ENCODE measurements around the gene CACNG5.

CACNG5 gene

DNA sequence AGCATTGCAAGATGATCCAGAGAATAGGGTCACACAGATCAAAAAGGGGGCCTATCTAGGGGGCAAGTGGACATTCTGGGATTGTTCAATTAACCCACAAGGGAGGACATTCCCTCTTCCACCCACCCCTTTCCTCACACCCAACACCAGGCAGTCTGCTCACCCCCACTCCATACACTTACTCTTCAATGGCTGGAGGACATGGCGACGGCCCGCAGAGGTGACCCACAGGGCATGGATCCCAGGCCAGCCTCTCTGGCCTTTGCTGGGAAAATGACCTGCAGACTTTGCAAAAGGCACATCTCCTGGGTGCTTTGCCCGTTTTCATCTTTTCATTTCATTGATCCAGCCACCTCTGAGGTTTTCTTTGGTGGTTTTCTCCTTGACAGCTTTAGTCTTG lies 1.7 kb upstream of the CACNG5 start:
- H3K27me3 Mint-ChIP-seq (ENCODE audit: low read depth) = peaks cover 68% of the 10 kb centered on the region
- H3K27ac Mint-ChIP-seq = no peak overlapping the region
- H3K9me3 Mint-ChIP-seq = no peaks in the 10 kb centered on the region
- no peak for DNase-seq (ENCODE audit: low spot score)
- H3K36me3 Mint-ChIP-seq (ENCODE audit: low read depth) = no peaks in the 10 kb centered on the region
- no peaks in the 10 kb centered on the region for H3K4me1 Mint-ChIP-seq (ENCODE audit: low read depth)
- no peak overlapping the region for H3K4me3 Mint-ChIP-seq

DNA sequence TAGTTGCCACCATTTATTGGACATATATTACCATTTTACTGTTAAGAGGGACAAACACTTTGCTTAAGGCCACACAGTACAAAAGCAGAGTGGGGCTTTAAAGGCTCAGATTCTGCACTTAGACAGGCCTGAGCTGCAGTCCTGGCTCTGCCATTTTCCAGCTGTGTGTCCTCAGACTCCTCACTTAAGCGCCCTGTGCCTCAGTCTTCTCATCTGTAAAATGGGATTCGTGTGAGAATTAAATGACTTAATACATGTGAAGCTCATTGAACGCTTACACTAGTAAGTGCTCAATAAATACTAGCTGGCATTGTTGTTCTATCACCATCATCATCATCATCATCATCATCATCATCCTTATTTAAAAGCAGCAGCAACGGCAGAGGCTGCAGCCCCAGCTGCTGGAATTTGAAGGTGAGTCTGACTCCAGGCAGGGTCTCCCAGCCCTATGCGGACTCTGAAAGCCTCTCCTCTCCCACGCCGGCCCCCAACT lies 445 bp upstream of the CACNG5 start:
- Mint-ChIP-seq H3K9me3 (no peaks in the 10 kb centered on the region), H3K27ac (no peak overlapping the region), H3K4me1 (ENCODE audit: low read depth) (no peaks in the 10 kb centered on the region), H3K4me3 (no peak overlapping the region), H3K27me3 (ENCODE audit: low read depth) (peaks cover 59% of the 10 kb centered on the region), H3K36me3 (ENCODE audit: low read depth) (no peaks in the 10 kb centered on the region)
- no peak for DNase-seq (ENCODE audit: low spot score)

DNA sequence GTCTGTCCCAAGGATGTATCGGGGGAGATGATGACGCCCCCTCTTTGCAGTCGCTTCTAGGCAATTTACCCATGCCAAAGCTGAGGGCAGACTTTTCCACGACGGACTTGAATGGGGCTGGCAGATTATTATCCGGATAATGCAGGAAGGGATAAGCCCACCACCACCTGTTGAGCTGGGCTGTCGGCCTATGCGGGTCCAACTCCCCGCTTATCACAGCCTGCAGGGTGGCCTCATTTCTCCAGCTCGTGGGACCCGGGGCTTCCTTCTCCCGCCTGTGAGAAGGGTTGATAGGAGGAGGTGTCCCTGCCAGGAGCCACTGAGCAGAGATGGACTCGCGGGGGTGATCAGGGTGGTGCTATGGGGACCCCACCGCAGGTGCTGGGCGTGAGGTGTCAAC lies 559 bp downstream of the CACNG5 start:
- Mint-ChIP-seq H3K36me3 (ENCODE audit: low read depth) (no peaks in the 10 kb centered on the region), H3K9me3 (no peaks in the 10 kb centered on the region), H3K4me1 (ENCODE audit: low read depth) (no peaks in the 10 kb centered on the region), H3K27me3 (ENCODE audit: low read depth) (peaks cover 52% of the 10 kb centered on the region), H3K4me3 (no peak overlapping the region), H3K27ac (no peak overlapping the region)
- no peak for DNase-seq (ENCODE audit: low spot score)

DNA sequence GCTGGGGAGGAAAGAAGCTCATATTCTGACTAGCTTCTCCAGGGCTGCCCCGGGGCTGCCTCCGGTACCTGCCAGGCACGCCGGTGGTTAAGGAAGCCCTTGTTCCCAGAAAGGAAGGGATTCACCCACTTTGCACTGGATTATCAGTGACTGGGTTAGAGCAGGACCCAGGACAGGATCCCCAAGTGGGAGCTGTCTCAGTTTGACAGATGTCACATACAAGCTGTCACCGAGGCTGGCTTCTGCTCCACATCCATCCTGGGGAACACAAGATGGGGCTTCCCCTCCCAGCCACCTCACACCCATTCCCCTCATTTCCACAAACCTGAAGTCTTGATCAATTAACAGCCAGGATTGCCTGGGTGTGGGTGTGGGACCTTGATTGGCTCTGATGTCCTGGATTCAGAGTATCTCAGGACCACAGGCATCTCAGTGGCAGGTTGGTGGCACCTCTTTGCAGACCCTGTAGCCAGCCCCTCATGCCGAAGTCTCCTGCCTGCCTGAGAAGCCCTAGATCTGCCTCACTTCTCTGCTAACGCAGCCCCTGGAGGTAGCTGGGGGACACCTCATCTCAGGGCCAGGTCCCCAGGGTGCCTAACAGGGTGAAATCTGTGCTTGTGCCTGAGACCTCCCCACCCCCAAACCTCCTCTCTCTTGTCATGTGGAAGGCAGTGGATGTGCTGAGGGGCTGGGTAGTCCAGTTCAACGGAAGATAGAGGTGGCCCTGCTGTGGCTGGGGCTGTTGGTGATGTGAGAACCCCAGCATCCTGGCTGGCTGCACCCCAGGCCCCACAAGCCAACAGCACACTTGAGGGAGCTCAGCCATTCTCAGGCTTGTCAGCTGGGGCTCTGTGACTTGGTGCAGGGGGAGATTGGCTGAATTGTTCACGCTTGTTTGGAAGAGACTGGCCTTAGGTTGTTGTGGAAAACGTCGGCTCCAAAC lies 1.4 kb downstream of the CACNG5 start:
- DNase-seq (ENCODE audit: low spot score) = no peak
- no peaks in the 10 kb centered on the region for H3K9me3 Mint-ChIP-seq
- no peaks in the 10 kb centered on the region for H3K4me1 Mint-ChIP-seq (ENCODE audit: low read depth)
- H3K27me3 Mint-ChIP-seq (ENCODE audit: low read depth) = peaks cover 48% of the 10 kb centered on the region
- H3K27ac Mint-ChIP-seq = no peak overlapping the region
- H3K4me3 Mint-ChIP-seq = no peak overlapping the region
- no peaks in the 10 kb centered on the region for H3K36me3 Mint-ChIP-seq (ENCODE audit: low read depth)

DNA sequence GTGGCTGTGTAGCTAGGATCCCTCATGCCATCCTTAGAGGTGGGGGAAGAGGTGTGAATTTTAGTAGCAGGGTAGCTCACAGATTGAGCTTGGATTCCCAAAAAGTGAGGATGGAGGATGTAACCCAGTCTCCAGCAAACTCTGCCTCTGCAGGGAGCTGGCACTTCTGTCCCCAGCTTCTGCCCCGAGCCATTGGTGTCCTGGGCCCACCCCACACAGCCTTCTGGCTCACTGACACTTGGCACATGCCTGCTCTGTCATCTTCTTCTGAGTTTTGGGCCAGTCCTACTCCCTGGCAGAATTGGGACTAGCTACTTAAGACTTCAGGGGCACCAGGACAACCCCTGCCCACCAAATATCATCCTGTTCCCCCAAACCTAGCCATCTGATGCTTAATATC lies 2.3 kb downstream of the CACNG5 start:
- no peaks in the 10 kb centered on the region for H3K36me3 Mint-ChIP-seq (ENCODE audit: low read depth)
- H3K4me3 Mint-ChIP-seq = no peak overlapping the region
- H3K27me3 Mint-ChIP-seq (ENCODE audit: low read depth) = peaks cover 41% of the 10 kb centered on the region
- no peak overlapping the region for H3K27ac Mint-ChIP-seq
- no peaks in the 10 kb centered on the region for H3K4me1 Mint-ChIP-seq (ENCODE audit: low read depth)
- DNase-seq (ENCODE audit: low spot score) = no peak
- no peaks in the 10 kb centered on the region for H3K9me3 Mint-ChIP-seq

DNA sequence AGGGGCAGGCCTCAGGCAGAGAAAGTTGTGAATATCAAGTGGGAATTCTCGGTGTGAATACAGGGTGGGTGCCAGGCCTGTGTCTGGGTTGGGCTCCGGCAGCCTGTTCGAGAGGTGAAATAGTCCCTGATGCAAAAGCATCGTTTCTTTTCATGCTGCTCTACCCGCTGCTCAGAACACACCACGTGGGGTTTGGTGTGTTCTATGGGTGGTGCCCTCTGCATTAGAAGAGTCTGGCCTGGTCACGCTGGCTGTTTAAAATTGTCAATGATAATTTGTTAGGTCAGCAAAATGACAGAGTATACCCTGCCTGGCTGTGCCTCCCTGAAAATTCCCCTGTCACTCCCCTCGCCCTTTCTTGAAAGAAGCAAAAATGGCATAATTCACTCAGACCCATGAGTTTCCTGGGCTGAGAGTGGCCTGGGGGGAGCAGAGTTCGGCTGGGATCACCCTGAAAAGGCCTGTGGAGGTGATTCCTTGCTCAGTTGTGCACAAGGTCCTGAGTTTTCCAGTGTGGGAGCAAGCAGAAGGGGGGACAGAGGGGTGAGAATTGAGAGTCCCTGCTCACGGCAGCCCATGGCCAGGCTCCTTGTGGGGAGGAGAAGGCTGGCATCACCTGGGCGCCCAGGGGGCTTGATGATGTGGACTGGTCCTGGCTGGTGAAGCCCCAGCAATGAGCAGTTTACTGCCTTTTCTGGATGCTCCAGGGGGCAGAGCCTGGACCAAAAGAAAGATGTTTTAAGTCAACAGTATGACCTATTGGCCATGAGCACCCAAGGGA lies 3.2 kb downstream of the CACNG5 start:
- H3K9me3 Mint-ChIP-seq = no peaks in the 10 kb centered on the region
- no peaks in the 10 kb centered on the region for H3K36me3 Mint-ChIP-seq (ENCODE audit: low read depth)
- H3K4me1 Mint-ChIP-seq (ENCODE audit: low read depth) = no peaks in the 10 kb centered on the region
- H3K27ac Mint-ChIP-seq = no peak overlapping the region
- DNase-seq (ENCODE audit: low spot score) = no peak
- H3K4me3 Mint-ChIP-seq = no peak overlapping the region
- H3K27me3 Mint-ChIP-seq (ENCODE audit: low read depth) = peaks cover 36% of the 10 kb centered on the region

DNA sequence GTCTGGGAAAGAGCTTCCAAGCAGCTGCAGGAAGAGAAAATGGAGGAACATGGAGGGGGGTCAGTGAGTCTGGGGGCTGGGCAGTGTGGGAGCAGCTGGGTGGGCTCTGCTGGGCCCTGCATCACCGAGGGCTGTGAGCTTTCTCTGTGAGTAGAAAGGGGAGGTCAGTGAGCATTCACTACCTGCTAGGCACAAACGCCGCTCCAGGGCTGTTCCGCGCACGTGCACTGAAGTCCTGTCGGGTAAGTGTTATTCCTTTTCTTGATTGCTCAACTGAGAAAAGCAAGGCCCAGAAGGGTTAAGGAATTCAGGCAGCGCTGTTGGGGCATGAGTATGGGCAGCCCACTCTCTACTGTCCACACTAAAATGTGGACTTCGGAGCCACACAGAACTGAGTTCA lies 4.7 kb downstream of the CACNG5 start:
- no peaks in the 10 kb centered on the region for H3K4me1 Mint-ChIP-seq (ENCODE audit: low read depth)
- no peaks in the 10 kb centered on the region for H3K36me3 Mint-ChIP-seq (ENCODE audit: low read depth)
- no peak overlapping the region for H3K4me3 Mint-ChIP-seq
- H3K27ac Mint-ChIP-seq = no peak overlapping the region
- no peaks in the 10 kb centered on the region for H3K9me3 Mint-ChIP-seq
- H3K27me3 Mint-ChIP-seq (ENCODE audit: low read depth) = peaks cover 23% of the 10 kb centered on the region
- DNase-seq (ENCODE audit: low spot score) = no peak

DNA sequence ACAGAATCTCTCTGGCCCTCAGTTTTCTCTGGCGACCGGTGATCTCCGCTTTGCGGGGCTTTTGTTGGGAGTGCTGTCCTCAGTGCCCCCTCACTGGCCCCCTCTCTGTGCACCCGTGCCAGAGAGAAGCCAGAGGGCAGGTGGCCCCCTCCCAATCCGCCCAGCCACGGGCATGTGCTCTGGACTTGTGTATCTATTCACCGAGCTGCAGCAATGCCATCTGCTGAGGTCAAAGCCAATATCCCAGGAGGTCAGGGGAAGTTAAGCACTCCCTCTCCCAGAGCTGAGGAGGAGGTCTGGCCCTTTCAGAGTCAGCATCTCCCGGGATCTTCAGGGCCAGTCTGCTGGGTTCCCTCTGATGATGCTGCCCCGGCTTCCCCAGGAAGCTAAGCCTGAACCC lies 5.1 kb downstream of the CACNG5 start:
- peaks cover 22% of the 10 kb centered on the region for H3K27me3 Mint-ChIP-seq (ENCODE audit: low read depth)

DNA sequence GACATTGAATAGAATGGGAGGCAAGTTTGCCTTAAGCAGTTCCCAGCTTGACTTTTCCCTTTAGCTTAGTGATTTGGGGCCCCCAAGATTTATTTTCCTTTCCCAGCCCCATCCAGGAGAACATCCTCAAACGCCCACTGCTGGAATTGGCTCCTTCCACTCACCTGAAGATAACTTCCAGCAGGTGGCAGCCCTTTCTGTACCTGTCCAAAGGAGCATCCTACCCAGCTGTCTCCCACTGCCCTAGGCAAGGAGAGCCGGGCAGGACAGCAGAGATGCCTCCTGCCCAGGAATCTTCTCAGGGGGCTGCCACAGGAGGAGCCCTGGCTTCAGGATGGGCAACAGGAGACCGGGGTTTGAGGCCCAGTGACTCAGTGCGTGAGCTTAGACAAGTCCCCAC lies 6.4 kb downstream of the CACNG5 start:
- H3K36me3 Mint-ChIP-seq (ENCODE audit: low read depth) = no peaks in the 10 kb centered on the region
- no peaks in the 10 kb centered on the region for H3K9me3 Mint-ChIP-seq
- H3K4me3 Mint-ChIP-seq = no peak overlapping the region
- DNase-seq (ENCODE audit: low spot score) = no peak
- peaks cover 14% of the 10 kb centered on the region for H3K27me3 Mint-ChIP-seq (ENCODE audit: low read depth)
- H3K4me1 Mint-ChIP-seq (ENCODE audit: low read depth) = no peaks in the 10 kb centered on the region
- H3K27ac Mint-ChIP-seq = no peak overlapping the region

More for the DNA sequence above, 5.1 kb downstream of the CACNG5 start:
- no peaks in the 10 kb centered on the region for H3K36me3 Mint-ChIP-seq (ENCODE audit: low read depth)
- DNase-seq (ENCODE audit: low spot score) = no peak
- no peak overlapping the region for H3K27ac Mint-ChIP-seq
- H3K9me3 Mint-ChIP-seq = no peaks in the 10 kb centered on the region
- H3K4me3 Mint-ChIP-seq = no peak overlapping the region
- H3K4me1 Mint-ChIP-seq (ENCODE audit: low read depth) = no peaks in the 10 kb centered on the region

DNA sequence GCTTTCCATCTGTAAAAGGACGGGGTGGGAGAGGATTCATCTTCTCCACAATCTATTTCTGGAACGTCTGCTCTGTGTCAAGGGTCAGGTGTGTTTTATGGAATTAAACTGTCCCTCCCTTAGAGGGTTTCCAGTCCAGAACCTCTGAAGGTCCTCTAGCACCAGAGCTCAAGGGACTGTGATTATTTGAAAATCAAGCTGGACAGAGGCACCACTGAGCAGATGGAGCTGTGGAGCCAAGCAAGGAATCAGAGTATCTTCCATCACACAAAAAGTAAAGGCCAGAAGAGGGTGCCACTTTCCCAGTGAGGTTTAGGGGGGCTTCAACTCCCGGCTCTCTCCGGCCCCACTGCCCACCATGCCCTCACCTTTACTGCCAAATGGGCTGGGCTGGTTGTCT lies 6.8 kb downstream of the CACNG5 start:
- Mint-ChIP-seq H3K27me3 (ENCODE audit: low read depth) (peaks cover 10% of the 10 kb centered on the region), H3K9me3 (no peaks in the 10 kb centered on the region), H3K4me1 (ENCODE audit: low read depth) (no peaks in the 10 kb centered on the region), H3K36me3 (ENCODE audit: low read depth) (no peaks in the 10 kb centered on the region), H3K4me3 (no peak overlapping the region), H3K27ac (no peak overlapping the region)
- no peak for DNase-seq (ENCODE audit: low spot score)

DNA sequence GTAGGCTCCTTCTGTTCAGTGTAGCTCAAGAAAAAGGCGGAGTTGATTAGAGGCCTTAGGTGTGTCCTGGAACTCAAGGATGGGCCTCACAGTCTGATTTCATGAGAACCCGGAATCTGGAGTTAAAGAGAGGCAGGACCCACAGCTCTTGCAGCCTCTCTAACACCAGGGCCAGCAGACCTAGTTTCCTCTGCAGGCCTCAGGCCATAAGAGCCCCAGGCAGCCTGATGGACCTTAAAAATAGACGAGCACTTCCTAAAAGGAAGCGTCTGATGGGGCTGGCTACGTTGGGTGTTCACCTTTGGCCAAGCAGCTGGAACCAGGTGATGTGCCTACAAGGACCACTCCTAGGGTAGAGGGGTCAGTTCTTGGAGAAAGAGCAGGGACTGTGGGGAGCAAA lies 7.6 kb downstream of the CACNG5 start:
- Mint-ChIP-seq H3K4me3 (no peak overlapping the region), H3K27me3 (ENCODE audit: low read depth) (peaks cover 4% of the 10 kb centered on the region), H3K27ac (no peak overlapping the region), H3K36me3 (ENCODE audit: low read depth) (no peaks in the 10 kb centered on the region), H3K9me3 (no peaks in the 10 kb centered on the region), H3K4me1 (ENCODE audit: low read depth) (no peaks in the 10 kb centered on the region)
- no peak for DNase-seq (ENCODE audit: low spot score)

DNA sequence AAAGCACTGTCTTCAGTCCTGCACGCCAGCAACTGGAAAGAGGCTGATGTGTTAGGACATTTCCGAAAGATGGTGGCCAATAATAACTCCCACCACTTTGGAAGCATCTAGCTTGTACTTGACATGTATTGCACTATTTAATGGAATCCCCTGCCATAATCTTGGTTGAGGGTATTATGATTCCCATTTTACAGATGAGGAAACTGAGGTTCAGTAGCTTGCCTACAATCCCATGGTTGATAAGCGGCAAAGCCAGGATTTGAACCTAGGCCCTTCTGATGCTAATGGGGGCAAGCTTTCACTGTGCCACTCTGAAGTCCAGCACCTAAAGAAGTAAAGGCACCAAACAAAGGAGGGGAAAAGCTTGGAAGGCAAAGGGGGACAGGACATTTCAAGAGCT lies 8.0 kb downstream of the CACNG5 start:
- Mint-ChIP-seq H3K9me3 (no peaks in the 10 kb centered on the region), H3K27me3 (ENCODE audit: low read depth) (peaks cover 3% of the 10 kb centered on the region), H3K36me3 (ENCODE audit: low read depth) (no peaks in the 10 kb centered on the region), H3K4me3 (no peak overlapping the region), H3K27ac (no peak overlapping the region), H3K4me1 (ENCODE audit: low read depth) (no peaks in the 10 kb centered on the region)
- DNase-seq (ENCODE audit: low spot score) = no peak

DNA sequence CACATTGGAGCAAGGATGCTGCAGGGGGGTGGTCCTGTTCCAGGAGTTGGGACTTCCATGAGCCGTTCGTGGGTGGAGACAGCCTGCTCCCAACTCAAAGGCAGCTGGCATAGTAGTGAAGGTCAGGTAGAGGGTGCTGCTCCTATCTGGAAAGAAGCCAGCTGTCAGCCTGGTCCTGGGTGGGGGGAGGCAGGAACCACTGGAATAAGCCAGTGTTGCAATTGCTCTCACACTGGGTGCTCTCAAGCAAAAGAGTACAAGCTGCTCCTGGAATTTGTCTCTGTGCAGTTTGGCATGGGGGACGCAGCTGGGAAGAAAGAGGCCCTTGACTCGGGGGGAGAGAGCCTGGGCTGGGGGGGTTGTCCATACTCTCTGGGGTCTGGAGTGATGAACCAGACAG lies 8.7 kb downstream of the CACNG5 start:
- no peak for DNase-seq (ENCODE audit: low spot score)
- Mint-ChIP-seq H3K36me3 (ENCODE audit: low read depth) (no peaks in the 10 kb centered on the region), H3K27ac (no peak overlapping the region), H3K4me3 (no peak overlapping the region), H3K27me3 (ENCODE audit: low read depth) (no peaks in the 10 kb centered on the region), H3K4me1 (ENCODE audit: low read depth) (no peaks in the 10 kb centered on the region), H3K9me3 (no peaks in the 10 kb centered on the region)

DNA sequence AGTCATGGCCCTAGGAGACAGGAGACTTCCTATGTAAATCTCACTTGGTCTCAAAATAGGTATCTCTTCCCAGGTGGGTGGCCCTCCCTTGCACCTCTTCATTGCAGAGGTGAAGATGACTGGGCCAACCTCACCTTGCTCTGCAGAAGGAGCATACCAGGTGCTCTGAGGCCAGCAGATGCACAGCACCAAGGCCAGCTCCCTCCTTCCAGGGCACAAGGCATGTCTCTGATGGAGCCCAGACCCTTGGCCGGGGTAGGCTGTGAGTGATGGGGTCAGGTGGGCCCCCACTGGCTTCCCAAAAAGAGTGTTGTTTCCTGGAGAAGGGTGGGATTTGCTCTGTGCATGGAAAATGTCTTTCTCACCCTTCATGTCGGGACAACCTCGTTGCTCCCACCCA lies 12.8 kb downstream of the CACNG5 start:
- H3K4me3 Mint-ChIP-seq = no peak overlapping the region
- no peak for DNase-seq (ENCODE audit: low spot score)
- no peaks in the 10 kb centered on the region for H3K4me1 Mint-ChIP-seq (ENCODE audit: low read depth)
- H3K27ac Mint-ChIP-seq = no peak overlapping the region
- peaks cover 4% of the 10 kb centered on the region for H3K27me3 Mint-ChIP-seq (ENCODE audit: low read depth)
- H3K9me3 Mint-ChIP-seq = no peaks in the 10 kb centered on the region
- H3K36me3 Mint-ChIP-seq (ENCODE audit: low read depth) = no peaks in the 10 kb centered on the region
